Right lobe of liver (tissue), 6 donors: ENCODE data around the gene CACHD1. TPM values are rescaled to one million over a fixed set of nuclear protein-coding genes. Genes with fewer than 3 reads are reported as not detected.

ENCODE experiments used
- ATAC-seq, 4 donors: fragments of 200-7000 bp; cut with Tn5 transposase; one replicate each; pipeline ENCODE4 v1.9.1; 2020; ENCODE audit warnings: mild to moderate bottlenecking in 4 of 4, moderate library complexity in 4 of 4
- DNase-seq, 3 donors: peaks; one replicate each; pipeline ENCODE4 v3.0.0-alpha.2; 2020
- H3K27ac ChIP-seq, 3 donors: fragments of 200-600 bp; one replicate each; pipeline ENCODE4 v1.8.0; 2022
- H3K27me3 ChIP-seq, 2 donors: fragments of 200-600 bp; one replicate each; pipeline ENCODE4 v1.8.0; 2022
- H3K36me3 ChIP-seq, 4 donors: fragments of 200-600 bp; sonication (generic) in 1 of 4; one replicate each; pipeline versions ENCODE4 v1.5.1 to v1.8.0; 2017 to 2022; ENCODE audit warnings: control low read depth in 1 of 4
- H3K4me1 ChIP-seq, 4 donors: fragments of 200-600 bp; sonication (generic) in 1 of 4; one replicate each; pipeline versions ENCODE4 v1.5.1 to v1.8.0; 2017 to 2022; ENCODE audit warnings: control low read depth in 1 of 4
- H3K4me3 ChIP-seq, 3 donors: fragments of 200-600 bp; one replicate each; pipeline ENCODE4 v1.8.0; 2022
- H3K9me3 ChIP-seq, 4 donors: fragments of 200-600 bp; sonication (generic) in 1 of 4; one replicate each; pipeline versions ENCODE4 v1.5.1 to v1.8.0; 2017 to 2022; ENCODE audit warnings: control low read depth in 1 of 4
- CTCF ChIP-seq, 4 donors: fragments of 200-600 bp in 3 of 4; fragments of 450-650 bp in 1 of 4; IDR thresholded peaks; one replicate each; pipeline versions ENCODE4 v1.5.1 to v1.8.0; 2016 to 2022; ENCODE audit warnings: antibody characterized with exemption in 4 of 4, mild to moderate bottlenecking in 2 of 4
- POLR2A ChIP-seq: fragments of 450-650 bp; IDR thresholded peaks from one replicate; pipeline ENCODE4 v1.6.1; 2017; ENCODE audit warnings: antibody characterized with exemption, mild to moderate bottlenecking
- WGBS: methylation state at CpG from one replicate; pipeline ENCODE4 v1.1.6; 2018; ENCODE audit warnings: low coverage, low lambda C conversion rate; ENCODE audit not compliant: insufficient coverage; ENCODE audit errors: missing lambda C conversion rate; 5-methylcytosine and 5-hydroxymethylcytosine counted together
- intact Hi-C, 2 donors: fragments of 100-400 bp; cut with DNase I; formaldehyde crosslinking; loops; one replicate each; pipeline versions ENCODE4 v1.11.2 to v1.14.1; 2022
- total RNA-seq, 6 experiments: library from RNA; depleted of rRNA in 2 of 6; stranded (reverse); fragments of >200 nt in 2 of 6; fragmentation: NEBNext Ultra II Directional in 3 of 6; extraction: Animal tissue kit (Norgen Biotek cat#: 25700) in 3 of 6; gene quantifications; one replicate each; pipeline versions ENCODE4 v1.1.0 to v1.2.4, GENCODE V29; 2016 to 2023
- donor health status: DM: no; HTN: yes; CAD: no.
- donor health status: DM: no; HTN: no; CAD: no.
- donor health status: DM: no; HTN: no; CAD: no.
- donor health status: DM: no; HTN: yes; CAD: no.
- donor health status: DM: no; HTN: yes; CAD: no.

CACHD1 gene
- total RNA-seq, 6 experiments from 2014 or later = 0.59 to 3.0 (median 1.3) TPM

- Histone ChIP-seq H3K9me3 (no peaks in the 10 kb centered on the region), H3K4me3 (no peak overlapping the region), H3K27me3 (no peaks in the 10 kb centered on the region), H3K4me1 (no peaks in the 10 kb centered on the region), H3K27ac (no peak overlapping the region), H3K36me3 (no peaks in the 10 kb centered on the region)
- DNase-seq (no peak), ATAC-seq (no peak)
- TF ChIP-seq CTCF (IDR thresholded peaks at IDR 0.05) (no peak), POLR2A (no peak)
- intact Hi-C loops = no loop called here
- WGBS = 95% methylated on average over 2 of the region's 2 CpGs
These were observed 92.1 kb downstream of the CACHD1 start for GRCh38 chr1:64561993-64562392.

DNA sequence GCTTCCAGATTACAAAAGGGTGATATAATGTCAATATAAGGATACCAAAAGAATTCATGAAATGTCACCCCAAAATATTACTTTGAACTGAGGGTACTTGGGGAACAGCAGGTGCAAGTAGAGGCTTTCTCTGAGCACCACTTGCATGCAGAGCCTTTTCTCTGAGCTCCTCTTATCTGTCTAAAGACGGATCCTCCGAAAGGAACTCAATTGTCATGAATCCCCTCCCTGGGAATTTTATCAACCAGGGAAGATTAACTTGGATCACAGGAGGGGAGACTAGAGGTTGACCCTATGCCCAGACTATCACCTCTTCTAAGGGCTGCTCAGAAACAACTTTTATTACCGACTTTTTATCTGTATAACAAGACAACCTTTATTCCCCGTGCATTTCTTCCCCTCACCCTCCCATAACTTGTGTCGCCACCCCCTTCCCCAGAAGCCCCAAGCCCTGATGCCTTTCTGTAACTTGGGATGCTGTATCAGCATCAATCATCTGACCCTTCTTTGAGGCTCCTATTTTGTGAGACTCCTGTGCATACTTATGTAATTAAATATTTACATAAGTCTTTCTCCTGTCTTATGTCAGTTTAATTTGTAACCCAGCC, 94.1 kb downstream of the CACHD1 start:
- ATAC-seq = no peak
- H3K27me3 ChIP-seq = no peaks in the 10 kb centered on the region
- no peaks in the 10 kb centered on the region for H3K4me1 ChIP-seq
- H3K36me3 ChIP-seq = no peaks in the 10 kb centered on the region
- DNase-seq = no peak
- H3K9me3 ChIP-seq = no peaks in the 10 kb centered on the region
- H3K27ac ChIP-seq = no peak overlapping the region
- no peak overlapping the region for H3K4me3 ChIP-seq
- 83% methylated on average over 5 of the region's 5 CpGs for WGBS
- TF ChIP-seq POLR2A = no peak
- no peak for TF ChIP-seq CTCF (IDR thresholded peaks at IDR 0.05)
- intact Hi-C loops = no loop called here

GRCh38 chr1:64564891-64565290, 95.0 kb downstream of the CACHD1 start:
- Histone ChIP-seq H3K36me3 (no peaks in the 10 kb centered on the region), H3K27ac (no peak overlapping the region), H3K4me3 (no peak overlapping the region), H3K4me1 (no peaks in the 10 kb centered on the region), H3K9me3 (no peaks in the 10 kb centered on the region), H3K27me3 (no peaks in the 10 kb centered on the region)
- DNase-seq = no peak
- intact Hi-C loops = no loop called here
- WGBS = 89% methylated on average over 3 of the region's 3 CpGs
- TF ChIP-seq POLR2A = no peak
- no peak for ATAC-seq

GRCh38 chr1:64567426-64568170, 97.7 kb downstream of the CACHD1 start:
- no peak overlapping the region for H3K27ac ChIP-seq
- ATAC-seq (no peak), DNase-seq (no peak)
- H3K27me3 ChIP-seq = no peaks in the 10 kb centered on the region
- H3K9me3 ChIP-seq = no peaks in the 10 kb centered on the region
- TF ChIP-seq CTCF (IDR thresholded peaks at IDR 0.05) (no peak), POLR2A (no peak)
- no peaks in the 10 kb centered on the region for H3K36me3 ChIP-seq
- H3K4me1 ChIP-seq = no peaks in the 10 kb centered on the region
- WGBS = 69% methylated on average over 7 of the region's 7 CpGs
- H3K4me3 ChIP-seq = no peak overlapping the region
- intact Hi-C loops = no loop called here

DNA sequence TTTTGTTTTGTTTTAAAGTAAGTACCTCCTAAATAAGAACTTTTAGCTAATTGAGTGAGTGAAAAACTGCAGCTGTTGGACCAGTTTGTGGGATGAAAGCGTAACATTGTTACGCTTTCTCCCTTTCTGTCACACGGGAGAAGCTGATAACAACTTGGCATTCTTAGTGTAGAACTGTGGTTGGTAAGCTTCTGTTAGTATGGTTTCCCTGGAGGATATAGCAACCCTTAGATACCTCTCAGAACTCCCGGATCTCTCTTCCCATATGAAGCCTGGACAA, 98.2 kb downstream of the CACHD1 start:
- Histone ChIP-seq H3K36me3 (no peaks in the 10 kb centered on the region), H3K9me3 (no peaks in the 10 kb centered on the region), H3K4me1 (no peaks in the 10 kb centered on the region), H3K27ac (no peak overlapping the region), H3K4me3 (no peak overlapping the region), H3K27me3 (no peaks in the 10 kb centered on the region)
- DNase-seq = no peak
- 75% methylated on average over 4 of the region's 4 CpGs for WGBS
- no peak for ATAC-seq
- intact Hi-C loops = no loop called here
- no peak for TF ChIP-seq CTCF (IDR thresholded peaks at IDR 0.05)
- TF ChIP-seq POLR2A = no peak
